NCI-H1436 treated with DMSO at 0.1 percent for 48 hours (cell line): Measurements from ENCODE around the gene STK25.
A peak's percentile ranks its signal among the peaks of the same experiment; 100 is the strongest.

Experiments
- DNase-seq: peaks from one replicate; lab custom pipeline; 2025; lab: John Stamatoyannopoulos, UW

The STK25 gene

GRCh38 chr2:241508240-241509154 lies at the start of gene STK25:
STK25 (minus strand) TSS chr2:241508584; CDS start chr2:241508035, 549 bp downstream.
- DNase-seq, result peak; percentile 90

DNA sequence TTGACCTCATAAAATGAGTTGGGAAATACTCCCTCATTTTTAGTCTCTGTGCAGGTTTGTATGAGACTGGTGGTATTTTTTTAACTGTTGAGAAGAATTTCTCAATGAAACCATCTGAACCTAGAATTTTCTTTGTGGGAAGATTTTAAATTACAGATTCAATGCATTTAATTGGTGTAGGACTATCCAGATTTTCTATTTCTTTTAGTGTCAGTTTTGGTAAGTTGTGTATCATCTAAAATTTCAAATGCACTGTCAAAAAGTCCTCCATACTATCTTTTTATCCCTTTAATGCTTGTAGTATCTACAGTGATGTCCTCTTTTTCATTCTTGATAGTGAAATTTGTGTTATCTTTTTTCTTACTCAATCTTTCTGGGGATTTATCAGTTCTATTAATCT lies 48.4 kb upstream of the STK25 start:
- no peak for DNase-seq

DNA sequence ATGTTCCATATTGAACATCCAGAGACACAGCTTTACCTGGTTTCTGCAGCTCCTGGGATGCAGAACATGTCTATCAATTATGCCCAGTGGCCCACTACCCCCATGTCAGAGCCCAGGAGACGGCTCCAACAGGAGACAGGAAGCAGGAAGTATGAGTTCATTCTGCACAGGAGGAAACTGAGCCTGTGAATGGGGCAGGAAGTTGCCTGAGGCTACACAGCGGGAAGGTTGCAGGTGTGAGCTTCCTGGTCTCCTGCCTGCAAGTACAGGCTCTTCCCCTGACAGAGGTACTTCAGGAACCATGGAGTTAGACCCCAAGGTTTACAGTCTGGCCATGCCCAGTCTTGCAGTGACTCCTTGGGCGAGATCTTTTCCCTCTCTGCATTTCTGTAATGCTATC lies 47.3 kb upstream of the STK25 start:
- DNase-seq, result no peak

DNA sequence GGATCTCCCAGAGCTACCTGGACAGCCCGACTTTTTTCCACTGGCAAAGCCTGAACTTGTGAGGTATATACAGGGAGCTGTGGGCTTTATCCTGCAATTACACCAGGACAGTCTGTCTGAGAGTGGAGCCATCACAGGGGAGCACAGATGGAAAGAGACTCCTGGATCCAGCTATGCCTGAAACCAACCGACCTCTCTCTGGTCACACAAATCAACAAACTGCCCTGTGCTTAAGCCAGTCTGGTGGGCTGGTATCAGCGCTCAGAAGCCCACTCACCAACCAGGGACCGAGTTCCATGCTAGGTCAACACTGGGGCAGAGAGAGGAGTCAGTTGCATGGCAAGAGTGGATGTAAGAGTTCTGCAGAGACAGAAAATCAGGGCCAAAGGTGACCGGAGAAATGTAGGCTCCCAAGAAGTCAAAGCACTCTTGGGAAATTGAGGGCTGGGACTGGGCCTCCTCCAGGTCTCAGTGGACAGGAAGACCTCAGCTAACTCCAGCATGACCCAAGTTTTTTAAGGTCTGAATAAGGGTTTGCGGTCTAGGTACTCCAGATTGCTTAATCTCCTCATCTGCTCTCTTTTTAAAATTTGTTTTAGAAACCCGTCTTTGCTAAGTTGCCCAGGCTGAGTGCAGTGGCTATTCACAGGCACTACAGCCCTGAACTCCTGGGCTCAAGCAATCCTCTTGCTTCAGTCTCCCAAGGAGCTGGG lies 46.4 kb upstream of the STK25 start:
- DNase-seq, result no peak

DNA sequence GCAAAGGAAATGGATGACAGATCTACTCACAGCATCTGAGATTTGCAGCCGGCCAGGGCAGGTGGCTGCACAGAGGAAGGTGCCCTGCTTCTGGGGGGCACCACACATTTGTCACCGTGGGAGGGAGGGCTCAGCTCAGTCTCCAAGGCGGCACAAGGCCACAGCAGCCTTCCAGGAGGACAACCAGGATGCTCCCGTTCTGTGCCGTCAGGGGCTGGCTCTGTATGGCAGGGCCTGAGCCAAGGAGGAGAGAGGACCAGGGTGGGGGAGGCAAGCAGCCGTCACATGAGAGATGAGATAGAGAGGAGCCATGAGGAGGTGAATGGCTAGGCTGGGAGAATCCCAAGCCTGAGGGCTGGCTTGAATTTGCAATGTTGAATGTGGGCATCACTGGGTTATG lies 45.6 kb upstream of the STK25 start:
- DNase-seq, result no peak

DNA sequence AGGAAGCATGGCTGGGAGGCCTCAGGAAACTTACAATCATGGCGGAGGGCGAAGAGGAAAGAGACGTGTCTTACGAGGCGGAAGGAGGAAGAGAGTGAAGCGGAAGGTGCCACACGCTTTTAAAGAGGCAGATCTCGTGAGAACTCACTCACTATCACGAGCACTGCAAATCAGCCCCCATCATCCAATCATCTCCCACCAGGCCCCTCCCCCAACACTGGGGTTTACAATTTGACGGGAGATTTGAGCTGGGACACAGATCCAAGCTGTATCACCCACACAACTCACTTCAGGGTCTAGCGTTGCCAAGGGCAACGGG lies 45.1 kb upstream of the STK25 start:
- DNase-seq, result no peak

GRCh38 chr2:241551998-241552737 lies 43.8 kb upstream of the STK25 start:
- no peak for DNase-seq

- DNase-seq, result no peak
These were observed 43.2 kb upstream of the STK25 start for GRCh38 chr2:241551599-241551997.

GRCh38 chr2:241550616-241551580 lies 42.5 kb upstream of the STK25 start:
- no peak for DNase-seq

GRCh38 chr2:241548451-241548835 lies 40.1 kb upstream of the STK25 start:
- no peak for DNase-seq

DNA sequence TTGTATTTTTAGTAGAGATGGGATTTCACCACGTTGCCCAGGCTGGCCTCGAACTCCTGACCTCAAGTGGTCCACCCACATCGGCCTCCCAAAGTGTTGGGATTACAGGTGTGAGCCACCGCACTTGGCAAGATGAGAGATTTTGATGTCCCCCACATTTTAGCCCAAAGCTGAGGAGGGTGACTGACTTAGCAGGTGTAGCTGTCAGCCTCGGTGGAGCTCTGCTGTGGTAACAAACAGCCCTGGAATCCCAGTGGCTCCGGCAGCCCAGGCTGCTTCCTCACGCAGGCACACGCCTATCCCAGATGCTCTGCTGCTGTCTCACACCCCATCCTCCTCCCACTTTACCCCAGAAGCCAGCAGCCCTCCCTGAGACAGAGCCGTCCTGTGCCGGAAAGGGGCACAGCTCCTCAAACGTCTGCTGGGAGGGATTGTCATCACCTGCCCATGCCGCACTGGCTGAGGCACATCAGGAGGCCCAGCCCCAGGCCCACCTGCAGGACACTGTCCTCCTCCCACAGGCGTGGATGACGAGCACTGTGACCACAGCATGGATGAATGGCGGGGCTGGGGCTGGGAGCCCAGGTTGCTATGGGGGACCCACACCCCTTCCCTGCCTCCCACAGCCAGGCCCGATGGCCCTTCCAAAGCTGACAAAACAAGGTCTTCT lies 39.5 kb upstream of the STK25 start:
- DNase-seq, result no peak

- no peak for DNase-seq
These were observed 38.6 kb upstream of the STK25 start for GRCh38 chr2:241546771-241547498.

GRCh38 chr2:241545523-241546473 lies 37.4 kb upstream of the STK25 start:
- no peak for DNase-seq

DNA sequence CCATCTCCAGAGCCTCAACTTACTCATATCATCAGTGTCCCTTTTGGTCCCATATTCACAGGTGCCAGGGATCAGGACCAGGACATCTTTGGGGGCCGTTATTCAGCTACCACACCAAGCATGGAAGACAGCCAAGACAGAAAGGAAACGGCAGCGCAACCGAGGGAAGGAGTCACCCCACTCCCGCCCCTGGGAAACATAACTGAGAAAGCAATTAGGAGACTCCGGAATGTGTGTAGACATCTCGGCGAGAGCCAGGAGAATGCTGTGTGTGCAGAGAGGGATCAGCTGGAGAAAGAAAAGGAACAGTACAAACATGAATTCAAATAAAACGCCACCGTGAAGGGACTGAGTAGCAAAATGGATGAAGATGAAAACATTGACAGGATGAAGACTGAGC lies 36.7 kb upstream of the STK25 start:
- DNase-seq, result no peak

DNA sequence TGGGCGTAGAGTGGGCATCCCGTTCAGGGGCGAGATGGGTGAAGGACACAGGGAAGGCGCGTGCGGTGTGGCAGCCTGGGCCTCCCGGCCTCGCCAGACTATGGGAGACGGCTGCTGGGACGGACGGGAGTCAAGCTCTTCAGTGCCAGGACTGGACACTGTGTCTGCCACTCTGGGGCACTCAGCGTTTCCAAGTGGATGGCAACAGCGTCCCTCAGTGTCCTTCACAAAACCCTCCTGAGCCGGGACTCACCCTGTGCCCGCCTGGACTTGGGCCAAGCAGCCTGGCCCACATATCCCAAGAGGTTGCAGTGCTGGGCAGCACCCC lies 33.9 kb upstream of the STK25 start:
- DNase-seq, result no peak

DNA sequence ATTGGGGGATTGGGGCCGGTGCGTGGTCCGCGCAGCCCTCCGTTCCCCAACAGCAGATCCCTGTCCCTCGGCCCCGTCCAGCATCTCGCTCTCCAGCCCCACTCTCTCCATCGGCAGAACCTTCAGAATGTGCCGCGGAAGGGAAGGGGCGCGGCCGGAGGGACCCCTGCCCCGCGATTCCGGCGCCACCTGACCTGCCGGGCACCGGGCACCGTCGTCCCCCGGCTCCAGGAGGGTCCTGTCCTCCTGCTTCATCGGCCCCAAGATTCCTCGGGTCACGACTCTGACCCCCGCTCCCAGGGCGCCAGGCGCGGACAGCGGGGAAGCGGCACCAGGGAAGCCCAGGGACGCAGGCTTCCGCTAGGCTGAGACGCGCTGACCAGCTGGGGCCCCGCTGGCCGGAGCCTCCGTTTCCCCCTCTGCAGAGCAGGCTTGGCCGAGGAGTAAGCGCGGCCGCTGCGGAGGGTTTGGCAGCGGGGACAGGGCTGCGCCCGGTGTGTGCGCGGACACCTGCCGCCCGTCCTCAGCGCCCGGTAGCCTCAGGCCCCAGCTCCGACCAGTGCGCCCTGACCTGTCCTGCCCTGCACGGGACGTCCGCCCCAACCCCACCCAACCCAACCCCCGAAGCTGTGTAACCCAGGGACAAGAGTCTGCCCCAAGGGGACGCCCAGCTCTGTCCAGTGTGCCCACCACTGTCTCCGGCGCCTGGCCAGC lies 33.3 kb upstream of the STK25 start:
- DNase-seq, result no peak

- DNase-seq, result no peak
These were observed 32.6 kb upstream of the STK25 start for GRCh38 chr2:241540771-241541561.

DNA sequence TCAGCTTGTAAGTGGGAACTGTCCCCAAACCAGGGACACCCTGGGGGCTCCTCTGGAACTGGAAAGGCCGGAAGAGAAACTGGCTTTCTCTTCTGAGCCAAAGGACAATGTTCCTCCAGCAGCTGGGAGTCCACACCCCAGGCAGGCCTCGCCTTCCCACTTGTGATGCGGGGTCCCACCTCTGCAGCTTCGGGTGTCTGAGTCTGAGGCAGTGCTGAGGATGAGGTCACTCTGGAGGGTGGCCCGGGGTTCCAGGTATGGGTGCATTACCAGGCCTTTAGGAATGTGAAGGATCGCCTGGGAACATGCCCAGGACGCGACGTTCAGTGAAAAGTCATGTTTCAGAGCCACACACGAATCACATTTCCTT lies 32.0 kb upstream of the STK25 start:
- DNase-seq, result no peak
